ENCODE results near the gene MRTFB. TPM values are rescaled to one million over a fixed set of nuclear protein-coding genes. Genes with fewer than 3 reads are reported as not detected.

Gene MRTFB
- total RNA-seq, 2 experiments from 2014 or later: 12.5 to 13.6 TPM

DNA sequence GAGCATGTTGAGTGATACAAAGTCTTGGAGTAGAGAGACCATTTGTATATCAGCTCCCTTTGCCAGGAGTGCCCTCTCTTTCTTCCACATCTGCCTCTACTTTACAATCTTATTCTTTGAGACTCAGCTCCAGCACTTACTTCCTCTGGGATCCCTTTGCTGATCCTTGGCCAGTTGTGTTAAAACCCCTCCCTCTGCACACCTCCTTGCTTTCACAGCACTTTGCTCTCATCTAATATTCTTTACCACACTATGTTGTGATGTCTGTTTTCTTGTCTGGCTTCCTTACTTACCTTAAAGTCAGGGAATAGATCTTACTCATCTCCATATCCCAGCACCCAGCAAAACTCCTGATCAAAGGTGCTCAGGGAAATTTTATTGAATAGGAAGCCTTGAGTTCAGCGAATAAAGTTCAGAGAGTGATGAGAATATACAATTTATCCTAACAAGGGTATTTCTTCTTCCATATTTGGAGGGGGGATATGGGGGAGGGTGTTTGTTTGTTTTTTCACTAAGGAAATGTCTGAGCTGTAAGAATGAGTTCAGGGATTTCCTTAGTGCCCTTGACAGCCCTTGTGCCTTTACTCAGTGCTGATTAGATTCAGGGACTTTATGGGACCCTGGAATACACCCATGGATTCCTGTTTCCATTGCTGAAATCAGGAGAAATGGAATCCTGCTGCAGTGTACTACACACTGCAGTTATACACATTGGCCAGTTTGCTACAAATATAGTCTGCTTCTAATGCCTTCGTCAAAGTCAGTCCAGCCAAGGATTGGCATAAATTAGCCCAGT is 32.0 kb downstream of the MRTFB start:
- no peak overlapping the region for H3K4me3 Mint-ChIP-seq
- ChIA-PET POLR2A (no interaction called here), CTCF (no interaction called here)
- no peak for DNase-seq
- H3K27me3 Mint-ChIP-seq: no peaks in the 10 kb centered on the region
- no peaks in the 10 kb centered on the region for H3K9me3 Mint-ChIP-seq
- H3K27ac Mint-ChIP-seq: no peak overlapping the region
- H3K4me1 Mint-ChIP-seq: peaks cover 8% of the 10 kb centered on the region
- no peaks in the 10 kb centered on the region for H3K36me3 Mint-ChIP-seq (ENCODE audit: low read depth)

DNA sequence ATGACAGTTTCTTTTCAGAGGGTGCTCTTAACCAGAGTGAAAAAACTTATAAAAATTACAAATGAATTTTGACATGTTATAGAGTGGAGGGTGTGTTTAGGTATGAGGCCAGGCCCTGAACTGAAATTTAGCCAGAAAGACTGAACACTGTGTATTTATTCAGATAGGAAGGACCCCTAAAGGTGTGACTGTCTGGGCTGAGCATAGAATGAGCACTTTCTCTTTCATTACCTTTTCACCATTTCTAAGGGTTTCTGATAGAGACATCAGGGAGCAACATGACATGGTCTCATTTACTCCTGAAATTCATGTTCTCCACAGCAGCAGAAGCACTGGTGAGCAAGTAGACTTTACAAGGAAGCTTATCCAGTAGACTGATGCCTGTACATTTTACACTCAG is 32.9 kb downstream of the MRTFB start:
- Mint-ChIP-seq H3K4me3 (no peak overlapping the region), H3K27ac (no peak overlapping the region), H3K9me3 (no peaks in the 10 kb centered on the region), H3K4me1 (peaks cover 10% of the 10 kb centered on the region), H3K36me3 (ENCODE audit: low read depth) (no peaks in the 10 kb centered on the region), H3K27me3 (no peaks in the 10 kb centered on the region)
- ChIA-PET POLR2A (no interaction called here), CTCF (no interaction called here)
- no peak for DNase-seq

DNA sequence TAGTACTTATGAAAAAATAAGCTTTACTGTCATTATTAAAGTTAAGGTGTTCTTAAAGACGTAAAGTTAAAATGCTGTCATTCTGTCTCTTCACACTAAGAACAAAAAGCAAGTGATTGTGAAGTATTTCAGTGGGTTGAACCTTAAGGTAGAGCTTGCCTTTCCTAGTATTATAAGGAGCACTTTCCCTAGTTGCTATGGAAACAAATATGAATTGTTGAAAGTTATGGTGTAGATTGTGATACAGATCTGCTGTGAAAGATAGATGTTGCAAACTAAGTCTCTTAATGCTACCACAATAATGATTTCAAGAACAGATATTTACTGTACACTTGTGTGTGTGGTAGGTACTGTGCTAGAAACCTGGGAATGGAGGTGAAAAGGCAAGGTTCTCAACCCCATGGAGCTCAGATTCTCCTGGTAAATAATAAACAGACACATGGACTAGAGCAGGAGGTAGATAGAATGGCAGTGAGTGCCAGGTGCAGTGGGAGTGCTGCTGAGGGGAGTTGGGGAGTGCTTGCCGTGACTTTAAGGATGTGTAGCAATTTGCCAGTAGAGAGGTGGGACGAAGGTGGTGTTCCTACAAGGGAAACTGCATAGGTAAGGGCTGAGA is 34.7 kb downstream of the MRTFB start:
- H3K27ac Mint-ChIP-seq: no peak overlapping the region
- no peaks in the 10 kb centered on the region for H3K27me3 Mint-ChIP-seq
- H3K4me1 Mint-ChIP-seq: peaks cover 16% of the 10 kb centered on the region
- ChIA-PET CTCF (no interaction called here), POLR2A (no interaction called here)
- no peaks in the 10 kb centered on the region for H3K9me3 Mint-ChIP-seq
- no peak for DNase-seq
- no peaks in the 10 kb centered on the region for H3K36me3 Mint-ChIP-seq (ENCODE audit: low read depth)
- H3K4me3 Mint-ChIP-seq: no peak overlapping the region

DNA sequence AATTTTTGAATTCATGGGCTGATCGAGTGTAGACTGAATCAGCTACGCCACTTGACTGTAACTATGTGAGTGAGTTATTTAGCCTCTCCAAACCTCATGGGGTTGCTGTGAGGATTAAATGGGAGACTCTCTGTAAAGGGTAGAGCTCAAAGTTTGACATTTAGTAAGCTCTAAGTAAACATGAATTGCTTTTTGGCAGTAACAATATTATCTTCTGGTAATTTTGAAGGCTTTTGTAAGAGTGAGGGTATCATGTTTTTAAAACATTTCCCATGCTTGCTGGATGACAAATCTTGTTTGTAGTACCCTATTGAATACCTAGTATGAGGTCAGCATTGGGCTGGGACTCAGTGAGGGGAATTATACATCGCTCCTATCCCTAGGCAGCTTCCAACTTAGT is 35.3 kb downstream of the MRTFB start:
- ChIA-PET CTCF (no interaction called here), POLR2A (no interaction called here)
- Mint-ChIP-seq H3K27me3 (no peaks in the 10 kb centered on the region), H3K4me1 (peaks cover 10% of the 10 kb centered on the region), H3K9me3 (no peaks in the 10 kb centered on the region), H3K4me3 (no peak overlapping the region), H3K27ac (no peak overlapping the region), H3K36me3 (ENCODE audit: low read depth) (no peaks in the 10 kb centered on the region)
- no peak for DNase-seq

DNA sequence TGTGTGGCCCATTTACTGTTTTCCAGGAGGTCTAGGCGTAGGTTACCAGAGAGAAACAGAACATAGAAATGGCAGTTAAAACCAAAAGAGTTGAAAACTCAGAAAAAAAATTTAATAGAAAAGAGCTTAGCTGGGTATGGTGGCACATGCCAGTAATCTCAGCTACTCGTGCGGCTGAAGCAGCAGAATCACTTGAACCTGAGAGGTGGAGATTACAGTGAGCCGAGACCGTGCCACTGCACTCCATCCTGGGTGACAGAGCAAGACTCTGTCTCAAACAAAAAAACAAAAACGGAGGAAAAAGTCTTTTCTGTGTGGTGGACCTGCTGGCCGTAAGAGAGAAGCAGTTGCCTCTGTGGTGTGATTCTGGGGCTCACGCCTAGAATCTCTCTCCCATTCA is 35.8 kb downstream of the MRTFB start:
- Mint-ChIP-seq H3K27ac (no peak overlapping the region), H3K36me3 (ENCODE audit: low read depth) (no peaks in the 10 kb centered on the region), H3K9me3 (no peaks in the 10 kb centered on the region), H3K27me3 (no peaks in the 10 kb centered on the region), H3K4me1 (peaks cover 8% of the 10 kb centered on the region), H3K4me3 (no peak overlapping the region)
- CTCF ChIA-PET: no interaction called here
- DNase-seq: no peak
- POLR2A ChIA-PET: no interaction called here

DNA sequence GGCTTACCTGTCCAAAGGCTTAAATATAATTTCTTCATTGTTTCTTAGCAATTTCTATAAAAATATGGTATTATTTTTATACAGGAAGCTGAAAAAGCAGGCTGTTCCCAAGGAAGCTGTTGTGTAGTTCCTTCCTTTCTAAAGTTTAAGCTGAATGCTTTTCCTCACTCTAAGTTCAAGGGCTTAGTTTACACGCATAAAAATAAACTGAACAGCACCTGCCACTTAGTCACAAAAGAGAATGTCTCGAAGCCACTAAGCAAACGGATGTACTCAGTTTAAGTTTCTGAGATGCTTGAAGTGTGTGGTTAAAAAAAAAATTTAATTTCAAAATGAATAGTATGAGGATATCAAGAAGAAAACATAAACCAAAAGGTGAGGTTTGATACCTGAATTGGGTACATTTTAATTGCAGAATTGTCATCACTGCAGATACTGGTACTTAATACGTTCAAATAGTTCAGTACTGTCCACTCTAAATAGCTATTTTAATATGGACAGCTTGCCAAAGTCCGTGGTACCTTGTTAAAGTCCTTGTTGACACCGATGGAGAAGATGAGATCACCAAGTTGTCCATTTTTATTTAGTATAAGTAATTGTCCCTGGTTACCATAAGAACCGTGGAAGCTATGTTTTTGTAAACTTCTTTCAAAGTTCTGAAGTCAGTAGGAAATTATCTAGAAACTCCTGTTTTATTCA is 38.1 kb downstream of the MRTFB start:
- no peak overlapping the region for H3K27ac Mint-ChIP-seq
- ChIA-PET POLR2A (no interaction called here), CTCF (no interaction called here)
- no peaks in the 10 kb centered on the region for H3K36me3 Mint-ChIP-seq (ENCODE audit: low read depth)
- H3K4me1 Mint-ChIP-seq: peaks cover 8% of the 10 kb centered on the region
- no peak overlapping the region for H3K4me3 Mint-ChIP-seq
- H3K27me3 Mint-ChIP-seq: no peaks in the 10 kb centered on the region
- no peaks in the 10 kb centered on the region for H3K9me3 Mint-ChIP-seq
- DNase-seq: no peak

DNA sequence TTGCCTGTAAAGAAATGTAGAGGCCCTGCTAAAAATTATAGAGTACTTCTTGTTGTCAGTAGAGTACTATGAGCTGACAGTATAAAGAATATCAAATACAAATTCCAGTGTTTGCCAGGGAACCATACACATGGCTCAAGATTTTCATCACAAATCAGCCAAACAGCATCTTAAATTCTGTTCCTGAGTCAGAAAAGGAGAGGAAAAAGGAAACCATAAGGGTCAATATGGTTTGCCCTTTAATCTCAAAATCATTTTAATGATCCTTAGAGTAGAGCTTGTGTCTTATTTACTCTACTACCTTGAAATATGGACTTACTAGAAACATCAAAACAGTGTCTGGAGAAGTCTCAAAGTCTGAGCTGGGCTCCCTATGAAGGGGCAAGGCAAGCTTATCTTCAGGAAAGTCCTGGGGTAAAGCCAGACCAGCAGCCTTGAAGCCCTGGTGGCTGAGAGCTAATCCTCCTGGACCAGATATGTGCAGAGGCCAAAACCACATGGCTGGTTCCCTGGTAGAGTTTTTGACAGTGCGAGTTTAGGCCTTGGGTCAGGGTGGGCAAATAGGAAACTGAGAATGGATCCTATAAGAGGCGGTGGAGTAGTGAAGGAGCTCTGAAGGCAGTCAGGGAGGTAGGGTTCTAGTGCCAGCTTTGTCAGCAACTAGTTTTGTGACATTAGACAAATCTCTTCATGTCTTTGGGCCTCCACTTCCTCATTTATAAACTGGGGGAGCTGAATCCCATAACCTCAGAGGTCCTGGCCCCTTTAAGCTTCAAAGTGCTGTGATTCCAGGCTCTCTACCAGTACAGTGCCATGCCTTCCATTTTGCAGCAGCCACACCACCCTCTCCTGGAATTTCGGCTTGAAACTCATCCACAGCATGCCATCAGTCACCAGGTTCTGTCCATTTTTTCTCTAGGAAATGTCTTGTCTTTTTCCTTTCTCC is 38.9 kb downstream of the MRTFB start:
- POLR2A ChIA-PET: interaction anchor here (0.6 kb wide), 1 partner anchor 173 kb away, joined by 3 read pairs; no protein-coding TSS in a partner anchor
- DNase-seq: no peak

DNA sequence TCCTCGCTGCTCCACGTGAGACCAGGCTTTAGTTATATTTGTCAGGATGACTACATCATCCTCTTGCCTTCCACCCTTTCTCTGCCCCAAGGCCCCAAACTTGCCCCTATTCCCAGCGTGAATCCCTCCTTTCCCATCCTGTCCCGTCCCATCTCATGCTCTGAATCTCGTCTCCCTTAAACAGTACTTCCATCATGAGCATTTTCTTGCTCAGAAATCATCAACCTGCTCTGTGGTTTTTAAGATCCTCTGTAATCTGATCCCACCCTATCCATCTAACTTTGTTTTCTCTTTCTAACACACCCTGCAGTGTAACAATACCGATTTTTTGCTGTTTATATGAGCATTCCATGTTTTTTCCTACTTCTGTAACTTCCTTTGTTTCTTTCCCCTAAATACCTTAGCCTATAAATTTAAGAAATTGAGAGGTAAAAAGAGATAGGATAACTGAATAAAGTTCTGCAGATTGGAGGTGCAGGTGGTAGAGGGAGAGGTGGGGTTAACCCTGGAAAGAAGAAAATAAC is 39.7 kb downstream of the MRTFB start:
- ChIA-PET CTCF (no interaction called here), POLR2A (no interaction called here)
- Mint-ChIP-seq H3K27me3 (no peaks in the 10 kb centered on the region), H3K4me3 (no peak overlapping the region), H3K4me1 (peaks cover 8% of the 10 kb centered on the region), H3K9me3 (no peaks in the 10 kb centered on the region), H3K36me3 (ENCODE audit: low read depth) (no peaks in the 10 kb centered on the region), H3K27ac (no peak overlapping the region)
- DNase-seq: no peak

More for the DNA sequence above, 38.9 kb downstream of the MRTFB start:
- Mint-ChIP-seq H3K27me3 (no peaks in the 10 kb centered on the region), H3K4me3 (no peak overlapping the region), H3K27ac (no peak overlapping the region), H3K4me1 (peaks cover 8% of the 10 kb centered on the region), H3K9me3 (no peaks in the 10 kb centered on the region), H3K36me3 (ENCODE audit: low read depth) (no peaks in the 10 kb centered on the region)
- CTCF ChIA-PET: no interaction called here

DNA sequence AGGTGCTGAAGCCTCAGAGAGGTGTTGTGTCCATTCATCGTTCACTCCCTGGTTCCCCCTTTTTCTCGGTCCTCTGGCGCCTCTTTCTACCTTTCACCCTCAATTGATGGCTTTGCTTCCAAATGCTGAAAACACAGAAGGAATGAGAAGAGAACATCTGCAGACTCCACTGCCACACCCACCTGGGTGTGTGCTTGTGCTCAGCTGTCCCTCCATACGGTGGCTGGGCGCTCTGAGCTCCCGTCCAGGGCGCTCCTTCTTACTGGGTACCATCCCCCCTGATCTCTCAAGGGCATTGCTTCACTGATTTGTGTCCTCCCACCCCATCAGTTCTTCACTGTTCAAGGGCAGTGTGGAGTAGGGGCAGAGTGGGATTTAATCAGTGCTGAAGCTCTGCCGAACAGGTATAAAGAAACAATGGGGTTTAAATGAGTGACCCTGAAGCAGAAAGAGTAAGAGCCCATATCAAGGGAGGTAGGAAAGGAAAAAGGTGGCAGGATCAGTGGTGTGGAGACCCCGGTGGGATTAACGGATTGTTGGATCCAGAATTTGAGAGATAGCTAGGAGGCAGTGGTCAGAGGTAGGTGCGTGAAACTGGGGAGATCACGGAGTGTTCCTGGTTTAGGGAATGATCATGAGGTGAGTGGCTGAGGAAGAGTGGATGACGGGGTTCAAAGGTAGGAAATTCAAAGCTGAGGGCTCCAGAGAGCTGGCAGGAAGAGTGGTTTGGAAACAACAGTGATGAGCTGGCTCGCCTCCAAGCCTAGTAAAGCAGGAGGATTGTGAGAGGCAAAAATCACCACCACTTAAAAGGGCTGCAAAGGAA is 40.8 kb downstream of the MRTFB start:
- no peak for DNase-seq
- Mint-ChIP-seq H3K4me3 (no peak overlapping the region), H3K27ac (no peak overlapping the region), H3K27me3 (no peaks in the 10 kb centered on the region), H3K36me3 (ENCODE audit: low read depth) (no peaks in the 10 kb centered on the region), H3K4me1 (peaks cover 8% of the 10 kb centered on the region), H3K9me3 (no peaks in the 10 kb centered on the region)
- CTCF ChIA-PET: interaction anchor here (0.6 to 1.7 kb wide), 2 partner anchors 31 to 192 kb away, joined by 3 to 5 read pairs; partner anchors contain the start of gene ERCC4
- POLR2A ChIA-PET: no interaction called here

DNA sequence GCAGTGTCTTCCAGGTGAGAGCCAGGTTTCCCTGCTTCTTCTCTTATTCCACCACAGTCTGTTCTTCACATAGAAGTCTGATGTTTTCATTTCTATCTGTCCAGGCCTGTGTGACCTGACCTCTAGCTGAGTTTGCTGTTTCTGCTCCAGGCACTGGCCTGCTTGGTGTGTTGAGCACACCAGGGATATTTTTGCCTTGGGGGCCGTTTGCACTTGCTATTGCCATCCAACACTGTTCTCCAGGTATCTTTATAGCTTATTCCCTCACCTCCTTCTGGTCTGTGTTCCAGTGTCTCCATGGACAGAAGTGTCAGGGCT is 41.4 kb downstream of the MRTFB start:
- peaks cover 8% of the 10 kb centered on the region for H3K4me1 Mint-ChIP-seq
- H3K27ac Mint-ChIP-seq: no peak overlapping the region
- ChIA-PET CTCF (interaction anchor here (0.6 to 1.7 kb wide), 2 partner anchors 31 to 193 kb away, joined by 3 to 5 read pairs; partner anchors contain the start of gene ERCC4), POLR2A (no interaction called here)
- H3K4me3 Mint-ChIP-seq: no peak overlapping the region
- no peaks in the 10 kb centered on the region for H3K9me3 Mint-ChIP-seq
- no peaks in the 10 kb centered on the region for H3K36me3 Mint-ChIP-seq (ENCODE audit: low read depth)
- DNase-seq: no peak
- H3K27me3 Mint-ChIP-seq: no peaks in the 10 kb centered on the region

DNA sequence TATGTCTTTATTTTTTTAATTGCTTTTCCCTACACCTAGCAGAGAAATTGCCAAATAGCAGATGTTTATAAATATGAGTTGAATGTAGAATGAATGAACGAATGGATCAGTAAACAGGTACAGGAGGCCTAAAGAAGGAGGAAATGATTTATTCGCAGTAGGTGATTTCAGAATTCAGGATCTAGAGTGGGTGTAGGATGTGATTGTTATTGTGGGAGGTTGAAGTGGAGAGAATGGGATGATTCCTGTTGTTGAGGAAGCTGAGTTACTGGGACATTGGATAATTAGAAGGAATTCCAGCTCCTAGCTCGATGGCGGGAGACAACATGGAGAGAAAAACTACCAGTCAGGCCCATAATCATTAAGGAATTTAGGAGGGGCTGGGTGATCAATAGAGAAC is 42.2 kb downstream of the MRTFB start:
- H3K36me3 Mint-ChIP-seq (ENCODE audit: low read depth): no peaks in the 10 kb centered on the region
- peaks cover 6% of the 10 kb centered on the region for H3K4me1 Mint-ChIP-seq
- H3K27ac Mint-ChIP-seq: no peak overlapping the region
- POLR2A ChIA-PET: no interaction called here
- H3K4me3 Mint-ChIP-seq: no peak overlapping the region
- H3K9me3 Mint-ChIP-seq: no peaks in the 10 kb centered on the region
- CTCF ChIA-PET: interaction anchor here (1.7 kb wide), 1 partner anchor 194 kb away, joined by 3 read pairs; the partner anchor contains the start of gene ERCC4
- DNase-seq: no peak
- no peaks in the 10 kb centered on the region for H3K27me3 Mint-ChIP-seq

DNA sequence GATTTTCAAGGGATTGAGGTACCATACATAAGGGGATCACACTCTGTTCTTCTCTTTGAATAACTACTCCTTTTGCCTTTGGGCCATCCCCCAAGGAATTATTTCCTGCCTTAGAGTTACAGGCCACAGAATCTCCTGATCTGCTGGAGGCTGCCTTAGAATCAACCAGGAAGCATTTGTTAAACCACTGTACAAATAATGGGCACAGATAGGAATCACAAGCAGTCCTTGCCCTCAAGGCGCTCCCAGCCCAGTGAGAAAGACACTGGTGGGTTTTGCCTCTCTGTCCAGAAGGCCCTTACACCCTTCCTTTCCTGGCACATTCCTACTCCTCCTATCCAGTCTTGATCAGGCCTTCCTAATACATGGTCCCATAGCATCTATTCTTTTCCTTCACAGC is 45.9 kb downstream of the MRTFB start:
- no peak for DNase-seq
- Mint-ChIP-seq H3K9me3 (no peaks in the 10 kb centered on the region), H3K27ac (no peak overlapping the region), H3K27me3 (no peaks in the 10 kb centered on the region), H3K4me3 (no peak overlapping the region), H3K4me1 (no peaks in the 10 kb centered on the region), H3K36me3 (ENCODE audit: low read depth) (no peaks in the 10 kb centered on the region)
- POLR2A ChIA-PET: no interaction called here
- CTCF ChIA-PET: no interaction called here

All from activated CD4-positive, alpha-beta memory T cell treated with anti-CD3 and anti-CD28 coated beads, Interleukin-2, amount 10 ng/mL, durations not matched to agents 7 days and 5 days (primary cell).